Subcutaneous abdominal adipose tissue (tissue), 5 donors: ENCODE results near the gene FBXL17.

Experiments
- H3K27ac ChIP-seq: one replicate; pipeline ENCODE4 v1.7.0; 2013; ENCODE audit warnings: low read depth, mild to moderate bottlenecking, inconsistent platforms, low read length, moderate library complexity
- H3K27me3 ChIP-seq, 5 donors: one replicate each; pipeline ENCODE4 v1.7.0; 2013; ENCODE audit warnings: low read length in 5 of 5, inconsistent platforms in 1 of 5; ENCODE audit not compliant: control insufficient read depth in 5 of 5, insufficient read depth in 4 of 5
- H3K36me3 ChIP-seq, 5 donors: one replicate each; pipeline ENCODE4 v1.7.0; 2013; ENCODE audit warnings: low read length in 5 of 5; ENCODE audit not compliant: control insufficient read depth in 5 of 5, insufficient read depth in 5 of 5
- H3K4me1 ChIP-seq, 5 donors: one replicate each; pipeline ENCODE4 v1.7.0; 2013; ENCODE audit warnings: low read length in 5 of 5, mild to moderate bottlenecking in 3 of 5, moderate library complexity in 1 of 5; ENCODE audit not compliant: control insufficient read depth in 5 of 5, insufficient read depth in 5 of 5
- H3K4me3 ChIP-seq, 5 donors: one replicate each; pipeline ENCODE4 v1.7.0; 2013; ENCODE audit warnings: low read length in 5 of 5, low read depth in 1 of 5
- H3K9ac ChIP-seq, 5 donors: one replicate each; pipeline ENCODE4 v1.7.0; 2013; ENCODE audit warnings: low read length in 5 of 5, mild to moderate bottlenecking in 4 of 5, moderate library complexity in 3 of 5
- H3K9me3 ChIP-seq, 5 donors: one replicate each; pipeline ENCODE4 v1.7.0; 2013; ENCODE audit warnings: low read length in 5 of 5; ENCODE audit not compliant: control insufficient read depth in 5 of 5
- donor health status: healthy.
- donor health status: healthy.
- donor health status: healthy.
- donor health status: healthy.
- donor health status: healthy.

The FBXL17 gene

GRCh38 chr5:107982703-107983425 is 399.0 kb downstream of the FBXL17 start:
- Histone ChIP-seq H3K27me3 (no peaks in the 10 kb centered on the region), H3K4me1 (peaks cover 0 to 5% (median 0%) of the 10 kb centered on the region in 5 donors), H3K4me3 (no peak overlapping the region), H3K27ac (no peak overlapping the region), H3K9ac (no peak overlapping the region), H3K36me3 (no peaks in the 10 kb centered on the region), H3K9me3 (no peaks in the 10 kb centered on the region)

GRCh38 chr5:107980923-107981692 is 400.8 kb downstream of the FBXL17 start:
- H3K27me3 ChIP-seq, result no peaks in the 10 kb centered on the region

GRCh38 chr5:107979900-107980299 is 402.0 kb downstream of the FBXL17 start:
- Histone ChIP-seq H3K27ac (no peak overlapping the region), H3K9me3 (no peaks in the 10 kb centered on the region), H3K27me3 (no peaks in the 10 kb centered on the region), H3K4me3 (no peak overlapping the region), H3K36me3 (no peaks in the 10 kb centered on the region), H3K9ac (no peak overlapping the region), H3K4me1 (peaks cover 0 to 3% (median 0%) of the 10 kb centered on the region in 5 donors)

More at GRCh38 chr5:107980923-107981692, 400.8 kb downstream of the FBXL17 start:
- Histone ChIP-seq H3K4me3 (no peak overlapping the region), H3K9ac (no peak overlapping the region), H3K27ac (no peak overlapping the region), H3K4me1 (peaks cover 0 to 5% (median 0%) of the 10 kb centered on the region in 5 donors), H3K36me3 (no peaks in the 10 kb centered on the region), H3K9me3 (no peaks in the 10 kb centered on the region)

GRCh38 chr5:107979291-107979690 is 402.6 kb downstream of the FBXL17 start:
- H3K27ac ChIP-seq, result no peak overlapping the region
- peaks cover 0 to 3% (median 0%) of the 10 kb centered on the region in 5 donors for H3K4me1 ChIP-seq
- no peaks in the 10 kb centered on the region for H3K27me3 ChIP-seq
- H3K36me3 ChIP-seq, result no peaks in the 10 kb centered on the region
- no peak overlapping the region for H3K9ac ChIP-seq
- no peak overlapping the region for H3K4me3 ChIP-seq
- no peaks in the 10 kb centered on the region for H3K9me3 ChIP-seq

- H3K27me3 ChIP-seq, result no peaks in the 10 kb centered on the region
- no peaks in the 10 kb centered on the region for H3K9me3 ChIP-seq
- H3K36me3 ChIP-seq, result no peaks in the 10 kb centered on the region
- H3K27ac ChIP-seq, result no peak overlapping the region
- no peak overlapping the region for H3K9ac ChIP-seq
- H3K4me1 ChIP-seq, result peaks cover 0 to 3% (median 0%) of the 10 kb centered on the region in 5 donors
- no peak overlapping the region for H3K4me3 ChIP-seq
Measured at GRCh38 chr5:107977550-107978071, 404.3 kb downstream of the FBXL17 start.

GRCh38 chr5:107975568-107975967 is 406.3 kb downstream of the FBXL17 start:
- Histone ChIP-seq H3K9ac (no peak overlapping the region), H3K27me3 (no peaks in the 10 kb centered on the region), H3K27ac (no peak overlapping the region), H3K4me3 (no peak overlapping the region), H3K9me3 (no peaks in the 10 kb centered on the region), H3K4me1 (peaks cover 0 to 3% (median 0%) of the 10 kb centered on the region in 5 donors), H3K36me3 (no peaks in the 10 kb centered on the region)

GRCh38 chr5:107971846-107972245 is 410.1 kb downstream of the FBXL17 start:
- no peaks in the 10 kb centered on the region for H3K4me1 ChIP-seq
- no peaks in the 10 kb centered on the region for H3K9me3 ChIP-seq
- no peak overlapping the region for H3K4me3 ChIP-seq
- H3K27me3 ChIP-seq, result no peaks in the 10 kb centered on the region
- H3K9ac ChIP-seq, result no peak overlapping the region
- no peaks in the 10 kb centered on the region for H3K36me3 ChIP-seq
- no peak overlapping the region for H3K27ac ChIP-seq

GRCh38 chr5:107969847-107970246 is 412.1 kb downstream of the FBXL17 start:
- Histone ChIP-seq H3K27ac (no peak overlapping the region), H3K9me3 (no peaks in the 10 kb centered on the region), H3K9ac (no peak overlapping the region), H3K36me3 (no peaks in the 10 kb centered on the region), H3K4me1 (no peaks in the 10 kb centered on the region), H3K27me3 (no peaks in the 10 kb centered on the region), H3K4me3 (no peak overlapping the region)

GRCh38 chr5:107968998-107969397 is 412.9 kb downstream of the FBXL17 start:
- H3K4me3 ChIP-seq, result no peak overlapping the region
- no peaks in the 10 kb centered on the region for H3K27me3 ChIP-seq
- H3K9me3 ChIP-seq, result no peaks in the 10 kb centered on the region
- no peaks in the 10 kb centered on the region for H3K36me3 ChIP-seq
- H3K4me1 ChIP-seq, result no peaks in the 10 kb centered on the region
- no peak overlapping the region for H3K9ac ChIP-seq
- H3K27ac ChIP-seq, result no peak overlapping the region

GRCh38 chr5:107968406-107968843 is 413.5 kb downstream of the FBXL17 start:
- Histone ChIP-seq H3K4me3 (no peak overlapping the region), H3K36me3 (no peaks in the 10 kb centered on the region), H3K27ac (no peak overlapping the region), H3K9ac (no peak overlapping the region), H3K9me3 (no peaks in the 10 kb centered on the region), H3K27me3 (no peaks in the 10 kb centered on the region), H3K4me1 (no peaks in the 10 kb centered on the region)
